Erythroblast (primary cell): Measurements from ENCODE around the gene DOCK4.

Experiments used
- GATA1 ChIP-seq: IDR thresholded peaks from 2 replicates; pipeline ENCODE4 v1.6.1; 2011; ENCODE audit warnings: low read depth, mild to moderate bottlenecking, control low read depth, low read length, moderate library complexity
- POLR2A ChIP-seq: IDR thresholded peaks from 2 replicates; pipeline ENCODE4 v1.6.1; 2011; ENCODE audit warnings: mild to moderate bottlenecking, low read length

DNA sequence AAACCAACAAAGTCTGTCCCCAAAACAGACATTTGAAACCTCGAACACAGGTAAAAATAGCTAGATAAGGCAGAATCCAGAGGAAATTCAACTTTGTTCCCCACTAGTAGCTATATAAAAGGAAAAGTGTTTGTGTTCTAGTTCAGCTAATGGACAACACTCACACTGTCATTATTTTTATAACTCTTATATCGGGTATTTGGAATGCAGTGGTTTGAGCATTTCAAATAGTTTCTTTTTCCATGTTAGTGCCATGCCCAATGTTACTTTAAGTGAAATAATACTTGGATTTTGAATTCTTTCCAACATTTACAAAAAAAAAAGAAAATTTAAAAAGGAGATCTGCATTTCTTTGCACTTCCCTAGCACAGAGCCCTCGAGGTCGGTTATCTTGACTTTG lies 213.6 kb downstream of the DOCK4 start:
- TF ChIP-seq POLR2A (no peak), GATA1 (no peak)
